Measurements from ENCODE around the gene THNSL1. TPM values are rescaled to one million over a fixed set of nuclear protein-coding genes. Genes with fewer than 3 reads are reported as not detected.

Gene THNSL1
- total RNA-seq, 1 experiment from 2014 or later: 3.0 TPM

- H3K36me3 ChIP-seq (ENCODE audit: control insufficient read depth, insufficient read depth, low read length): no peaks in the 10 kb centered on the region
- no peak overlapping the region for H3K4me3 ChIP-seq (ENCODE audit: low read depth in 2 of 2, low read length in 2 of 2)
- H3K27ac ChIP-seq (ENCODE audit: low read length): no peak overlapping the region
- ATAC-seq (no peak), DNase-seq (ENCODE audit: low read depth, low spot score) (no peak)
- H3K4me1 ChIP-seq (ENCODE audit: control insufficient read depth, insufficient read depth, low read length): no peaks in the 10 kb centered on the region
- BruUV-seq (replicated peaks): no TSS peak
- ChIA-PET POLR2A (no interaction called here), CTCF (no interaction called here)
- H3K9me3 ChIP-seq (ENCODE audit: control insufficient read depth, insufficient read depth, low read depth, low read length): no peaks in the 10 kb centered on the region
- intact Hi-C loops (cut with micrococcal nuclease; ENCODE audit: unreplicated experiment) (no loop called here), in situ Hi-C loops (cut with HindIII; ENCODE audit: low pct_unique_long_range_greater_than_20kb, low sequenced_read_pairs) (no loop called here)
- TF ChIP-seq CTCF (IDR thresholded peaks at IDR 0.05) (no peak), POLR2AphosphoS5 (IDR thresholded peaks at IDR 0.05; ENCODE audit: low read depth, low read length) (no peak), REST (IDR thresholded peaks at IDR 0.05; ENCODE audit: insufficient read depth in 1 of 2, low read depth in 2 of 2, low read length in 1 of 2) (no peak), TCF7L2 (IDR thresholded peaks at IDR 0.05; ENCODE audit: low read depth, low read length) (no peak), SIN3A (IDR thresholded peaks at IDR 0.05; ENCODE audit: borderline replicate concordance, insufficient read depth, low read depth, low read length) (no peak)
- no peaks in the 10 kb centered on the region for H3K27me3 ChIP-seq (ENCODE audit: control insufficient read depth, insufficient read depth, low read length)
Measured at GRCh38 chr10:24971374-24971773, 45.0 kb upstream of the THNSL1 start.

- no peaks in the 10 kb centered on the region for H3K27me3 ChIP-seq (ENCODE audit: control insufficient read depth, insufficient read depth, low read length)
- ATAC-seq (no peak), DNase-seq (ENCODE audit: low read depth, low spot score) (no peak)
- H3K27ac ChIP-seq (ENCODE audit: low read length): no peak overlapping the region
- no peak overlapping the region for H3K4me3 ChIP-seq (ENCODE audit: low read depth in 2 of 2, low read length in 2 of 2)
- intact Hi-C loops (cut with micrococcal nuclease; ENCODE audit: unreplicated experiment): no loop called here
- no TSS peak for BruUV-seq (replicated peaks)
- no peaks in the 10 kb centered on the region for H3K4me1 ChIP-seq (ENCODE audit: control insufficient read depth, insufficient read depth, low read length)
- POLR2A ChIA-PET: no interaction called here
- in situ Hi-C loops (cut with HindIII; ENCODE audit: low pct_unique_long_range_greater_than_20kb, low sequenced_read_pairs): no loop called here
- CTCF ChIA-PET: no interaction called here
- no peaks in the 10 kb centered on the region for H3K36me3 ChIP-seq (ENCODE audit: control insufficient read depth, insufficient read depth, low read length)
- TF ChIP-seq POLR2AphosphoS5 (IDR thresholded peaks at IDR 0.05; ENCODE audit: low read depth, low read length): no peak
- H3K9me3 ChIP-seq (ENCODE audit: control insufficient read depth, insufficient read depth, low read depth, low read length): no peaks in the 10 kb centered on the region
Measured at GRCh38 chr10:24973163-24973562, 43.2 kb upstream of the THNSL1 start.

- ATAC-seq (no peak), DNase-seq (ENCODE audit: low read depth, low spot score) (no peak)
- intact Hi-C loops (cut with micrococcal nuclease; ENCODE audit: unreplicated experiment): no loop called here
- Histone ChIP-seq H3K9me3 (ENCODE audit: control insufficient read depth, insufficient read depth, low read depth, low read length) (no peaks in the 10 kb centered on the region), H3K27ac (ENCODE audit: low read length) (no peak overlapping the region), H3K36me3 (ENCODE audit: control insufficient read depth, insufficient read depth, low read length) (no peaks in the 10 kb centered on the region), H3K4me1 (ENCODE audit: control insufficient read depth, insufficient read depth, low read length) (no peaks in the 10 kb centered on the region), H3K4me3 (ENCODE audit: low read depth in 2 of 2, low read length in 2 of 2) (no peak overlapping the region), H3K27me3 (ENCODE audit: control insufficient read depth, insufficient read depth, low read length) (no peaks in the 10 kb centered on the region)
- no peak for TF ChIP-seq CTCF (IDR thresholded peaks at IDR 0.05)
- no peak for TF ChIP-seq REST (IDR thresholded peaks at IDR 0.05; ENCODE audit: insufficient read depth in 1 of 2, low read depth in 2 of 2, low read length in 1 of 2)
- TF ChIP-seq POLR2AphosphoS5 (IDR thresholded peaks at IDR 0.05; ENCODE audit: low read depth, low read length): no peak
- TF ChIP-seq SIN3A (IDR thresholded peaks at IDR 0.05; ENCODE audit: borderline replicate concordance, insufficient read depth, low read depth, low read length): no peak
- no peak for TF ChIP-seq TCF7L2 (IDR thresholded peaks at IDR 0.05; ENCODE audit: low read depth, low read length)
- CTCF ChIA-PET: interaction anchor here (0.6 kb wide), 1 partner anchor 22 kb away, joined by 3 read pairs; no protein-coding TSS in a partner anchor
- POLR2A ChIA-PET: no interaction called here
- in situ Hi-C loops (cut with HindIII; ENCODE audit: low pct_unique_long_range_greater_than_20kb, low sequenced_read_pairs): no loop called here
- BruUV-seq (replicated peaks): no TSS peak
Measured at GRCh38 chr10:24974976-24975375, 41.4 kb upstream of the THNSL1 start.

Data from Panc1 (cell line).